Activated naive CD4-positive, alpha-beta T cell treated with anti-CD3 and anti-CD28 coated beads, Interleukin-2, amount 50 U/mL, for 16 hours (primary cell): Measurements from ENCODE around the gene ZNF562.
A peak's percentile ranks its signal among the peaks of the same experiment; 100 is the strongest.

ENCODE experiments used
- DNase-seq: peaks from one replicate; pipeline ENCODE4 v3.0.0-alpha.2; 2020

ZNF562 gene

DNA sequence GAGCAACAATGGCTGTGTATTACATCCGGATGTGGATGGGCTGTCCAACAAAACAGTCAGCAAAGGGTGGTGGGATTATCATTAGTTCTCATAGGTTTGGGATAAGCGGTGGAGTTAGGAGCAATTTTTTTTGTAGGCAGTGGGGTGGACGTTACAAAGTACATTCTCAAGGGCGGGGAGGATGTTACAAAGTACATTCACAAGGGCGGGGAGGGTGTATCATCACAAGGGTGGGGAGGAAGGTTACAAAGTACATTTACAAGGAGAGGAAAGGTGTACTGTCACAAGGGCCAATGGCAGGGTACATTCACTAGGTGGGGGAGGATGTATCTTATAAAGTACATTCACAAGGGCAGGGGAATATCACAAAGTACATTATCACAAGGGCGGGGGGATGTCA, 33.1 kb downstream of the ZNF562 start:
- DNase-seq = no peak

DNA sequence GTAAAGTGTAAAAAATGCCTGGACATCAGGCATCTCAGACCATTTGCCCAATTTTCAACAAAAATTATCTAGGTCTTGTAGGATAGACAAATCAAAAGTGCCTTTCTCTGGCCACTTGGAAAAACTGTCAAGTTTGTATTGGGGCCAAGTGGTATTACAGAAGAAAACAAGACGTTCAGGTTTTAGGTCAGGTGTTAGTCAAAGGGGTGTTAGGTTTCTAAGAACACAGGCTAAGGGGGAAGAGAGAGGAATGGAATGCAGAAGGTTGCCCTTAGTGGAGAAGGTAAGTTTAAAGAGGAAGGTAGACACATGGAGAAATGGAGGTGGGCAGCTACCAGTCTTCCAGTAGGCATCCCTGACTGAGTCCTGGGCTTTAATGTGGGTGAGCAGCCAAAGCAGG, 33.9 kb downstream of the ZNF562 start:
- DNase-seq = no peak

DNA sequence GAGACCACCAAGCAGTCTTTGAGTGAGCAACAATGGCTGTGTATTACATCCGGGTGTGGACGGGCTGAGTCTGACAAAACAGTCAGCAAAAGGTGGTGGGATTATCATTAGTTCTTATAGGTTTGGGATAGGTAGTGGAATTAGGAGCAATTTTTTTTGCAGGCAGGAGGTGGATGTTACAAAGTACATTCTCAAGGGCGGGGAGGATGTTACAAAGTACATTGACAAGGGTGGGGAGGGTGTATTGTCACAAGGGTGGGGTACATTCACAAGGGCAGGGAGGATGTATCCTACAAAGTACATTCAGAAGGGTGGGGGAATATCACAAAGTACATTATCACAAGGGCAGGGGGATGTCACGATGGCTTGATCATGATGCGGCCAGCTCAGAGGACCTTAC, 38.9 kb downstream of the ZNF562 start:
- no peak for DNase-seq

DNA sequence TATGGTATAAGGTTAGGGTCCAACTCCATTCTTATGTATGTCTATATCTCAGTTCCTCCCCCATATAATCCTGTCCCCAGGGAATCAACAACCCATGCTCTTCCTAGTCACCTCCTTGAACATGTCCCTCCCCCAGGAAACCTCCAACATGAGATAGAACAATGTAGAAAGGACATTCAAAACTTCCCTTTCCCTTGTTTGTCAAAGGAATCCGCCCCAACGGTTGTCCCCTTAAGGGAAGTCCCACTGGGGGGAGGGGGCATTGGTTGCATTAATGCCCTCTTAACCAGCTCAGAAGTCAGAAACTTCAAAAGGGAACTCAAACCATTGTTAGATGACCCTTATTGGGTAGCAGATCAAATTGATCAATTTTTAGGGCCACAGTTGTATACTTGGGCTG, 47.0 kb downstream of the ZNF562 start:
- no peak for DNase-seq

DNA sequence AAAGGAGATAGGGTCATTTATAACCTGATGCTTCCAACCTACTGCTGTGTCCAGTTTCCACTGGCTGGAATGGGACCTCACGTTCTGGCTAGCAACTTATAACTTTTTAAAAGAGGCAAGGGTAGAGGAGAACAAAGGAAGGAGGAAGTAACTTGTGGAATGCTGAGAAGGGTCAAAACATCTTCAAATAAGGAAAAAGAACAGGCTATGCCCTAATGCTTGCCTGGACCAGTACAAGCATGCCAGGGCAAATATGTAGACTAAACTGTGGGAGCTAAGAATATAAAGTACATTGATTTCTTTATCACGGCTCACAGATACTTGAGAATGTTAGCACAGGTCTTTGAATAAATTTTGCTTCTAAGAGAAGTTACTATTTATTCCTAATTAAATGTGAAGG, 52.4 kb downstream of the ZNF562 start:
- DNase-seq = no peak

DNA sequence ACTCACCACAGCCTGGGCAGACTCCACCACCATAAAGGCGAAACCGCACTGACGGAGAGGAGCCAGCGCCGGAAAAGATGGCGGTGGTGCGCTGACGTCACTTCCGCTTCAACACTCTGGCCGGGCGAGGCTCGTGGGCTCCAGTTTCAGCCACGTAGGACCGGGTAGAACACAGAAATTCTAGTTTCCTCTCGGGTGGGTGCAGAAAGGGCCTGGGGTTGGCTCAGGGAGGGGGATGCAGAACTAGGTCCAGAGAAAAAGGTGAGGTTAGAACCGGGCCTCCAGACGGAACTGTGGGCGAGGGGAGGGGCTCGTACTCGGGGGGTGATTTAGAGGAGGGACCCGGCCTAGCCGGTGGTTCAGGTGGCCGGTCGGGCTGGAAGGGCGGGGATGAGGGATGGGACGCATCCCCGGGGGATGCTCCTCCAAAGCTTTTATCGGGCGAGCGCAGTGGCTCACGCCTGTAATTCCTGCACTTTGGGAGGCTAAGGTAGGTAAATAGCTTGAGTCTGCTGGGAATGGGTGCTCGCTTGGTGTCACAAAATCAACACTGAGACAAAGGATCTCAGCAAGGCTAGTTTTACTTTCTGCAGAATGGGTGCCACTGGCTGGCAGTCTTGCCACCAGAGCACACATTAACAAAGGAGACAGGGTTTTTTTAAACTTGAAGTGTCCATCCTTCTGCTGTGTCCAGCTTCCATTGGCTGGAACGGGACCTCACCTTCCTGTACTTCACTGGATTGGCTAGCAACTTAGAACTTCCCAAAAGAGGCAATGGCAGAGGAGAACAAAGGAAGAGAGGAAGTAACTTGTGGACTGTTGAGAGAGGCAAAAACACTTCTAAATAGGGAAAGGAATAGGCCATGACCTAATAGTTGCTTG, 53.5 kb downstream of the ZNF562 start, which contains the start of gene ZNF561:
ZNF561 (minus strand) TSS at position 77 of the 882 bp plus-strand sequence. CDS start 1,776 bp downstream, outside the sequence.
- peak; percentile 84 for DNase-seq

DNA sequence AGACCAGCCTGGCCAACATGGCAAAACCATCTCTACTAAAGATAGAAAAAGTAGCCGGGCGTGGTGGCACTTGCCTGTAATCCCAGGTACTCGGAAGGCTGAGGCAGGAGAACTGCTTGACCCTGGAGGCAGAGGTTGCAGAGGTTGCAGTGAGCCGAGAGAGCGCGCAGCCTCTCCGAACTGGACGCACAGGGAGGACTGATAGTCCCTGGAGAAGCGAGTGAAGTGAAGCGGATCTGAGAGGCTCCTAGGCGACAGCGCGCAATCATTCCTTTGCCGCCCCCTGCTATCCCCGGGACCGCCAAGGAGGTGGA, 54.1 kb downstream of the ZNF562 start:
- no peak for DNase-seq

DNA sequence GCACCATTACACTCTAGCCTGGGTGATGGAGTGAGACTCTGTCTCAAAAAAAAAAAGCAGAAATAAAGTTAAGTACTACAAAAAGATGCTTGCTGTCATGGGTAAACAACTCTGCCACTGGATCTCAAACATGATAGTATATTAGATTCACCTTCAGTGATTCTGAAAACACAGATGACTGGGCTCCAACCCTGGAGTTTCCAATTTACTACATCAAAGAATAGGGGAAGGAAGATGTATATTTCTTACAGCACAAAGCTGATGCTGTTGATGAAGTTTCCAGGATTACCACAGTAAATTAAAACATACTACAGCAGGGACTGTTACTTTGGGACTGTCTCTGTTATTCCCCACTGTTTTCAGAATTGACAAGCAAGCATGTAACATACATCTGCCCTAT, 59.1 kb downstream of the ZNF562 start:
- no peak for DNase-seq

DNA sequence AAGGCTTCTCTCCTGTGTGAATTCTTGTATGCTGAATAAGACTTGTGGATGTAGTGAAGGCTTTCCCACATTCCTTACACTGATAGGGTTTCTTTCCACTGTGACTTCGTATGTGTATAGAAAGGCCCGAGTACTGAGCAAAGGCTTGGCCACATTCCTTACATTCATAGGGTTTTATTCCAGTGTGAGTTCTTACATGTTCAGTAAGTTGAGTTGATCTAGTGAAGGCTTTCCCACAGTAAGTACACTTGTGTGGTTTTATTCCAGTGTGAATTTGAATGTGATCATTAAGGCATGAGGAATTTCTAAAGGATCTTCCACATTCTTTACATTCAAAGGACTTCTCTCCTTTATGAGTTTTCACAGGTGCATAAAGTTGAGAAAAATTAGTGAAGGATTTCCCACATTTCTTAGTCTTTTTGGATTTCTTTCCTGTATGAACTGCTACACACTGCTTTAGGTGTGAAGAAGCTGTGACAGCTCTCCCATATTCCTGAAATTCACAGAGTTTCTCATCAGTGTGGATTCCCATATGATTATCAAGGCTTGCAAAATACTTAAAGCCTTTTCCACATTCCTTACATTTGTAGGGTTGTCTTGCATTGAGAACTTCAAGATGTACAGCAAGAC, 64.3 kb downstream of the ZNF562 start:
- no peak for DNase-seq

DNA sequence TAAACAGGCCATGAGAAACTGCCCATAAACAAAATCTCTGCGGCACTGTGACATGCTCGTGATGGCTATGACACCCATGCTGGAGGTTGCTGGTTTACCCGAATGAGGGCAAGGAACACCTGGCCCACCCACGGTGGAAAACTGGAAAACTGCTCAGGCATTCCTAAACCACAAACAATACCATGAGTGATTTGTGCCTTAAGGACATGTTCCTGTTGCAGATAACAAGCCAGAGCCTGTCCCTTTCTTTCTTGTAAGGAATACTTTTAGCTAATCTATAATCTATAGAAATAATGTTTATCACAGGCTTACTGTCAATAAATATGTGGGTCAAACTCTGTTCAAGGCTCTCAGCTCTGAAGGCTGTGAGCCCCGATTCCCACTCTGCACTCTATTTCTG, 66.0 kb downstream of the ZNF562 start:
- DNase-seq = no peak

DNA sequence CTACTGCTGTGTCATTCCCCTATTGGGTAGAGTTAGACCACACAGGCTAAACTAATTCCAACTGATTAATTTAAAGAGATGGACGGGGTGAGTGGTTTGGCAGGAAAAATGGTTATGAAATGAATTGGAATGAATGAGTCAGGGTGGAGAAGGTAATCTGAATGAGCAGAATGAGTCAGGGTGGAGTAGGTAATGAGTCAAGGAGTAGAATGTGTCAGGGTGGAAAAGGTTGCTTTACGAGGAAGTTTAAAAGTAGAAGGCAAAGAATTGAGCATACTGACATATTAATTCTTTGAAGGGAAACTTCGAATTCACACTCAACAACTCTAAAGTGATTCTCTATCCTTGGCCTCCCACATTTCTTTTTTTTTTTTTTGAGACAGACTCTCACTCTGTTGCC, 77.9 kb downstream of the ZNF562 start:
- DNase-seq = no peak
